ENCODE measurements around the gene CIITA.

Gene CIITA

GRCh38 chr16:10934325-10935107 is 57.5 kb downstream of the CIITA start:
- TF ChIP-seq CTCF (IDR thresholded peaks at IDR 0.05; ENCODE audit: low read depth, low read length): no peak
- DNase-seq (ENCODE audit: extremely low read depth, low read depth): no peak

GRCh38 chr16:10935226-10935915 is 58.4 kb downstream of the CIITA start:
- DNase-seq (ENCODE audit: extremely low read depth, low read depth): no peak
- TF ChIP-seq CTCF (IDR thresholded peaks at IDR 0.05; ENCODE audit: low read depth, low read length): no peak

- no peak for DNase-seq (ENCODE audit: extremely low read depth, low read depth)
- TF ChIP-seq CTCF (IDR thresholded peaks at IDR 0.05; ENCODE audit: low read depth, low read length): no peak
Measured at GRCh38 chr16:10936272-10936984, 59.4 kb downstream of the CIITA start.

- DNase-seq (ENCODE audit: extremely low read depth, low read depth): no peak
- no peak for TF ChIP-seq CTCF (IDR thresholded peaks at IDR 0.05; ENCODE audit: low read depth, low read length)
Measured at GRCh38 chr16:10937068-10937859, 60.3 kb downstream of the CIITA start.

- no peak for TF ChIP-seq CTCF (IDR thresholded peaks at IDR 0.05; ENCODE audit: low read depth, low read length)
- no peak for DNase-seq (ENCODE audit: extremely low read depth, low read depth)
Measured at GRCh38 chr16:10938321-10938720, 61.3 kb downstream of the CIITA start.

GRCh38 chr16:10938796-10939648 is 62.0 kb downstream of the CIITA start:
- no peak for DNase-seq (ENCODE audit: extremely low read depth, low read depth)

More at GRCh38 chr16:10938796-10939648, 62.0 kb downstream of the CIITA start:
- TF ChIP-seq CTCF (IDR thresholded peaks at IDR 0.05; ENCODE audit: low read depth, low read length): no peak

Data from AG09319 (cell line).